ENCODE measurements around the gene SCLT1.
"Not testable (repeated sequence)": the region's sequence is repeated elsewhere in the genome, so short reads cannot be mapped to it uniquely, and the experiment has no call there.

The SCLT1 gene

DNA sequence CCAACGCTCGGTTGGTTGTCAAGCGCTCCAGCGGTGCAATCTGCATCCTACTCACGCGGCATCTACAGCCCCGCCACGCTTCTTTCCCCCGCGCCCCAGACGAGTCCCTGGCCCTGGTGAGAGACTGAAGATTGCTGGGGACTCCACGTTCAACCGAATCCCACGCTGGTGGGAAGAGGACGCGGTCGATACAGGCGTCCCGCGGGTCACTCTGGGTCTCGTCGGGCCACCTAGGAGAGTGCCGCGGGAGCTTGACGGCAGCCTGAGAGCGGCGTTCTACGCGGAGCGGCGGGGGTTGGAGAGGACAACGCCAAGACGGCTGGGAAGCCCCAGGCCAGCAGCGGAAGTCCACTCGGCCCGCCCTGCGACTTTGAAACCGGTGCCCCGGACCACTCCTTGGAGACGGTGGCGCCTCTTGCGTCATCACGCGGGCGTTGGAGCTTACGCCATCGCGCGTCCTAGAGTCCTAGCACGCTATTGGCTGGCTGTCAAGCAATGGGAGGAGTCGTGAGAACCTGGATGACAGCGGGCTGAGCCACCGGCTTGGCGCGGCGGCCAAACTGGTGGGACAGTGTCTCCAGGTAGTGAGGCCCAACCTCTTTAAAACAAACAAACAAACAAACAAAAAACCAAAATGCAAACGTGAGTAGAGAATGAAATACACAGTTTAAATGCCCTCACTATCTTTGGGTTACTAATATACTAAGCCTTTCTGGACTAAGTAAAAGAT, at the start of gene SCLT1:
Gene SCLT1, minus strand, starts transcription at position 349 of the 730 bp plus-strand sequence. CDS start 436 bp downstream, outside the sequence.
- DNase-seq (ENCODE audit: low read depth, low spot score), result peak; percentile 100

- DNase-seq (ENCODE audit: low read depth, low spot score), result no peak
These were observed 47.2 kb upstream of the SCLT1 start for GRCh38 chr4:129140521-129140920.

- DNase-seq (ENCODE audit: low read depth, low spot score), result no peak
These were observed 45.6 kb upstream of the SCLT1 start for GRCh38 chr4:129138810-129139496.

- DNase-seq (ENCODE audit: low read depth, low spot score), result no peak
These were observed 43.1 kb upstream of the SCLT1 start for GRCh38 chr4:129136433-129136832.

DNA sequence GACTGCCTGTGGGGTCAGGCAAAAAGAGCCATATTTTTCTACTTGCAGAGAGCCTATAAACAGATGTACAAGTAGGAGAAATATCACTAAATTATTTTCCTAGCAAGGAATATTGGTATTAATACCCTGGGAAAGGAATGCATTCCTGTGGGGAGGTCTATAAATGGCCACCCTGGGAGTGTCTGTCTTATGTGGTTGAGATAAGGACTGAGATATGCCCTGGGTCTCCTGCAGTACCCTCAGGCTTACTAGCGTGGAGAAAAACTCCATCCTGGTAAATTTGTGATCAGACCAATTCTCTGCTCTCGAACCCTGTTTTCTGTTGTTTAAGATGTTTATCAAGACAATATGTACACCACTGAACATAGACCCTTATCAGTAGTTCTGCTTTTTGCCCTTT, 38.0 kb upstream of the SCLT1 start:
- DNase-seq (ENCODE audit: low read depth, low spot score), result no peak

DNA sequence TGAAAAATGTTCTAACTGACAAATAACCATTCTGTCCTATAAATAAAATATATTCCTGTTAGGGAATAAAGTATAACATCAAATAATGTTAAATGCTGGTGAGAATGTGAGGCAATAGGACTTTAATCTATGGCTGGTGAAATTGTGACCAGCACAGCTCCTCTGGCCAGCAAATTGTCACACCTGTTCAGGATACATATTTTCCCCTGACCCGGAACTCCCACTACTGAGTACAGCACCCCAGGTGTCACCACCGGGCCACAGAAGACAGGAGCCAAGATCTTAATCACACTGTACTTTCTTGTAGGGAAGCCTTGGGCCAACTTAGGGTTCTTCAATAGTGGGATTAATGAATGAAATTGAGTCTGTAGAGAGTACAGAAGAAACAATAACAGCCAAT, 35.8 kb upstream of the SCLT1 start:
- DNase-seq (ENCODE audit: low read depth, low spot score), result no peak

DNA sequence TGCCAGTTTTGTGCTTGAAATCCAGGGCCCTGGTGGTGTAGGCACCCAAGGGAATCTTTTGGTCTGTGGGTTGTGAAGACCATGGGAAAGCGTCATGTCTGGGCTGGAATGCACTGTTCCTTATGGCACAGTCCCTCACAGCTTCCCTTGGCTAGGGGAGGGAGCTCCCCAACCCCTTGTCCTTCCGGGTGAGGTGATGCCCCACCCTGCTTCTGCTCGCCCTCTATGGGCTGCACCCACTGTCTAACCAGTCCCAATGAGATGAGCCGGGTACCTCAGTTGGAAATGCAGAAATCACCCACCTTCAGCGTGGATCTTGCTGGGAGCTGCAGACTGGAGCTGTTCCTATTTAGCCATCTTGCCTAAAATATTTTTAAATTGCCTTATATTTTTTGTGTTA, 33.3 kb upstream of the SCLT1 start:
- DNase-seq (ENCODE audit: low read depth, low spot score), result not testable (repeated sequence)

- DNase-seq (ENCODE audit: low read depth, low spot score), result no peak
These were observed 24.4 kb upstream of the SCLT1 start for GRCh38 chr4:129117705-129118104.

DNA sequence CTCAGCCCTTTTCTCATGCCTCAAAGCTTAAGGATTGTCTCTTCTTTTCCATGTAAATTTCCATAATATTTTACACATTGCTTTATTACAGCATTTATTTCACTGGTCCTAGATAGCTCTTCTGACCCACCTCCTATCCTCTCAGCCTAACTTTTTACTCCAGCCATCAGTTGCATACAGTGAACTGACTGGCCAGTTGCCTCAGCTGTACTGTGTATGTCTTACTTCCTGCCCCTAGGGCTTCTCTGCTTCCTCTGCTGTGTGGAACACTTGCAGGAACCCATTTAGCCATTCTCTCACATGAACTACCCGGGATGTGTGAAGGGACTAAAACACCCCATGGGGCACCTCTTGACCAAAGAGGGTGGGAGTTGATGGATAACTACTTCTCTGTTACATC, 20.6 kb upstream of the SCLT1 start:
- DNase-seq (ENCODE audit: low read depth, low spot score), result no peak

DNA sequence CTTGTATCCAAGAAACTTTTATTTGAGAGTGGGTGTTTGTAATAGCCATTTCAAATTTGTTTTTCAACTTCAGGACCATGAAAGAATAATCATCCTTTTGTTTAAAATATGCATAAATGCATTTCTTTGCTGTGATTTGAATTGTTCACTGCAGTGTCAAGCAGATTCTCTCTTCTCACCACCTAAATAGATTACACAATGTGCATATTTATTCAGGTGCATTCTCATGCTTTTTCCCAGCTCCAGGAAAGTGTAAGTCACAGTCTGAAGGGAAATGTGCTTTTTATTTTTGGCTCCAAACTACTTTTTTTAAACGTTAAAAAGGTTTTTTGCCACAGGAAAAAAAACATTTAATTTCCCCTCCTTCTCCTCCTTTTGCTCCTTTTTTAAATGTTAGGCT, 20.1 kb upstream of the SCLT1 start:
- no peak for DNase-seq (ENCODE audit: low read depth, low spot score)

GRCh38 chr4:129111919-129112318, 18.6 kb upstream of the SCLT1 start:
- DNase-seq (ENCODE audit: low read depth, low spot score), result no peak

DNA sequence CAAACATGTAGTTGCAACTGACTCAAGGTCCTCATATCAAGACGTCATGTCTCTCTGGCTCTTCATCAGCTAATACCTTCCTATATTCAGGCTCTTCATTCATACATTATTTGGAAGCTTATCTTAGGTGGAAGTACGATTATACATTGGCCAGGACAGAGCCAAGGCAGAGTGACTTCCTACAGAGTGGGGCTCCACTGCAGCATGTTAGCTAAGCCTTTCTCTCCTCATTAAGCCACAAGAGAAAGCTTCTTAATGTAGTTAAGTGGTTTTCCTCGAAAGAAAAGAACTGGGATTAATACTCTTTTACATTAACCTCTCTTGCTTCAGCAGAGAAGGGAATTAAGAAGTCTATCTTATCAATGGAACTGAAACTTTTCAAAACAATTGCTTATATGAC, 17.6 kb upstream of the SCLT1 start:
- DNase-seq (ENCODE audit: low read depth, low spot score), result no peak

DNA sequence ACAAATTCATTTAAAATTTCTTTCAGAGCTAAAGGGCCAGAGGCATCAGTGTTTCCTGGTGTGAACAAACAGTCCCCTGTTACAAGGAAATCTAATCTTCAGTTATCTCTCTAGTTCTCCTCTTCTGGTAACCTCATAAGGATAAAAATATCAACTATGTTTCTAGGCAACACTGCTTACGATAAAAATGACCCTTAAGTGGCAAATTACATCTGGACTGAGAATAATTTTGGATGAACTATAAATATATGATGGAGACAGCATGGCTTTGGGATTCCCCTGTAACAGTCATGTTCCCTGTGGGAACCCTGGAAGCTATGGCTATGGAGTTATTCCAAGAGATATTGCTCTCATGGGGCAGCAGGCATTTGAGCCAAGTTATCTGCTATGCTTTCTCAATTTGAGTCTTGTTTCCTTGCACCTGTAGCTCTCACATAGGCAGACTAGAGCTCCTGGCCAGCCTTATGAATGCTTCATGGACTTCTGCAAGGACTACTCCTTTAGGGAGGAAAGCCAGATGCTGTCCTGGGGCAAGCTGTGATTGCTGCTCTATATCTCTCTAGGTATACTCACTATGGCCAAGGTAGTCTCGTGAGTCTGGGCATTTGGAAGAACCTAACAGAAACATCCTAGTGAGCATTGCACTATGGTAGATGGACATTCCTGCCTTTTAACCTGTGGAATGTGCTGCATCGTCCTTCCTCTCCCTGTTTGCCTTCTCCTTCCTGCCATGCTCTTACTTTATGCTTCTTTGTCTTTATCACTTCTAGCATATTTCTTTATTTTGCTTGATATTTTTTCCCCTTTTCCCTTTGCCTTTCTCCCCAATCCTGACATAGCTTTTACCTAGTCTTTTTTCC, 16.9 kb upstream of the SCLT1 start:
- no peak for DNase-seq (ENCODE audit: low read depth, low spot score)

- DNase-seq (ENCODE audit: low read depth, low spot score), result no peak
These were observed 5.2 kb upstream of the SCLT1 start for GRCh38 chr4:129098531-129099001.

GRCh38 chr4:129095811-129096454, 2.6 kb upstream of the SCLT1 start, which contains the start of gene C4orf33:
TSS of gene C4orf33 (plus strand) at chr4:129096152. CDS start at chr4:129102611, 6,459 bp downstream.
- DNase-seq (ENCODE audit: low read depth, low spot score), result peak; percentile 78

GRCh38 chr4:129094347-129094746, 1.0 kb upstream of the SCLT1 start:
- DNase-seq (ENCODE audit: low read depth, low spot score), result no peak

GRCh38 chr4:129092631-129093190, 628 bp downstream of the SCLT1 start:
- peak; percentile 38 for DNase-seq (ENCODE audit: low read depth, low spot score)

DNA sequence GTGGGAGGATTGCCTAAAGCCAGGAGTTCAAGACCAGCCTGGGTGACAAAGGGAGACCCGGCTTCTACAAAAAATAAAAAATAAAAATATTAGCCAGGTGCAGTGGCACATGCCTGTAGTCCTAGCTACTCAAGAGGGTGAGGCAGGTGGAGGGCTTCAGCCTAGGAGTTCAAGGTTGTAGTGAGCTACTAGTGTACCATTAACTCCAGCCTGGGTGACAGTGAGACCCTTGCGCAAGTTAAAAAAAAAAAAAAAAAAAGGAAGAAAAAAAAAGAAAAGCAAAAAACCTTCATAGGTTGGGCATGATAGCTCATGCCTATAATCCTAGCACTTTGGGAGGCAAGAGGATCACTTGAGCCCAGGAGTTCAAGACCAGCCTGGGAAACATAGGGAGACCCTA, 5.8 kb downstream of the SCLT1 start:
- DNase-seq (ENCODE audit: low read depth, low spot score), result no peak

DNA sequence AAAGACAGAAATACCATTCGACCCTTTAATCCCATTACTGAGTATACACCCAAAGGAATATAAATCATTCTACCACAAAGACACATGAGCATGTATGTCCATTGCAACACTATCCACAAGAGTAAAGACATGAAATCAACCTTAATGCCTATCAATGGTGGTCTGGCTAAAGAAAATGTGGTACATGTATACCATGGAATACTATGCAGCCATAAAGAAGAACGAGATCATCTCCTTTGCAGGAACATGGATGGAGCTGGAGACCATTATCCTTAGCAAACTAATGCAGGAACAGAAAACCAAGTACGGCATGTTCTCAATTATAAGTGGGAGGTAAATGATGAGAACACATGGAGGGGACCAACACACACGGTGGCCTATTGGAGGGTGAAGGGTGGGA, 7.9 kb downstream of the SCLT1 start:
- no peak for DNase-seq (ENCODE audit: low read depth, low spot score)

DNA sequence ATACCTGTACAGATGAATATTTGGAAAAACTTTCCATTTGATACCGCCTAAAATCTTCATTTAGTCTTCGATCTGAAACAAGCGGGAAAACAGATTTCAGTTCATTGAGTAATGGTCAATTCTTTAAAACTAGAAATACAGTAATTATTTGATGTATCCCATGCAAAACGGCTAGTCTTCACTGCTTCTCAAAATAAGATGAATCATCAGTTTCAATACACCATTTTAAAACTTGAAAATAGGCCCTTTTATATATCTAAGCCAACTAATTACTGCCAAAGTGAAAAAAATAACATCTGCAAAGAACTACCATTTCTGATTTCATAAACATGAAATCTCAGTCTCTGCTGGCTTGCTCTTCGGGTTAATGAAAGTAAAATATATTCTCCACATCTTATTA, 11.0 kb downstream of the SCLT1 start:
- no peak for DNase-seq (ENCODE audit: low read depth, low spot score)

GRCh38 chr4:129080129-129080528, 13.2 kb downstream of the SCLT1 start:
- DNase-seq (ENCODE audit: low read depth, low spot score), result no peak

All from astrocyte of the hippocampus (primary cell).